GM12865 (cell line): ENCODE measurements around the gene CUL2.
"Not testable (repeated sequence)": the region's sequence is repeated elsewhere in the genome, so short reads cannot be mapped to it uniquely, and the experiment has no call there.

Source experiments
- DNase-seq: peaks from one replicate; pipeline ENCODE4 v3.0.0; 2010; ENCODE audit warnings: low read depth
- H3K4me3 ChIP-seq: 2 replicates; pipeline ENCODE4 v1.5.1; 2011; ENCODE audit warnings: mild to moderate bottlenecking, low read depth, low read length, control low read depth
- TF ChIP-seq, protein P1 (sequence below): IDR thresholded peaks from 2 replicates; pipeline ENCODE4 v1.5.1; 2011; ENCODE audit warnings: low read length, control low read depth, low read depth, inconsistent platforms; ENCODE audit not compliant: insufficient read depth; ENCODE audit errors: missing control alignments

The CUL2 gene

DNA sequence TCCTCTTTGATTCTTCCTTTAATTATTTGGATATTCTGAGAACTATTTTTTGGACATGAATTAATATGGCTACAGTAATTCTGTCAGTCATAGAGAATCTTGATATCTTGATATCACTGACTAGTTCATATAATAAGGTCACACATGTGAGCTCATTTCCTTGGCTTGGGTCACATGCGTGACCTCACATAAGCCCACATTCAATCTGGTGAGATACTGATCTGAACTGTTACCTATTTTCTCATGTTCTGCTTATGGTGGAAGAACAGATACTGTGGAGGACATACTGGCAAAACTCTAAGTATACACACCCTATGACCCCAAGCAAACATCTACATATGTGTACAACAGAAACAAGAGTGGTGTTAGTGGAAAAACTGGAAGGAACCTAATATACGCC is 44.1 kb downstream of the CUL2 start:
- no peak for DNase-seq
- no peak overlapping the region for H3K4me3 ChIP-seq
- TF ChIP-seq, protein P1, sequence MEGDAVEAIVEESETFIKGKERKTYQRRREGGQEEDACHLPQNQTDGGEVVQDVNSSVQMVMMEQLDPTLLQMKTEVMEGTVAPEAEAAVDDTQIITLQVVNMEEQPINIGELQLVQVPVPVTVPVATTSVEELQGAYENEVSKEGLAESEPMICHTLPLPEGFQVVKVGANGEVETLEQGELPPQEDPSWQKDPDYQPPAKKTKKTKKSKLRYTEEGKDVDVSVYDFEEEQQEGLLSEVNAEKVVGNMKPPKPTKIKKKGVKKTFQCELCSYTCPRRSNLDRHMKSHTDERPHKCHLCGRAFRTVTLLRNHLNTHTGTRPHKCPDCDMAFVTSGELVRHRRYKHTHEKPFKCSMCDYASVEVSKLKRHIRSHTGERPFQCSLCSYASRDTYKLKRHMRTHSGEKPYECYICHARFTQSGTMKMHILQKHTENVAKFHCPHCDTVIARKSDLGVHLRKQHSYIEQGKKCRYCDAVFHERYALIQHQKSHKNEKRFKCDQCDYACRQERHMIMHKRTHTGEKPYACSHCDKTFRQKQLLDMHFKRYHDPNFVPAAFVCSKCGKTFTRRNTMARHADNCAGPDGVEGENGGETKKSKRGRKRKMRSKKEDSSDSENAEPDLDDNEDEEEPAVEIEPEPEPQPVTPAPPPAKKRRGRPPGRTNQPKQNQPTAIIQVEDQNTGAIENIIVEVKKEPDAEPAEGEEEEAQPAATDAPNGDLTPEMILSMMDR: no peak

DNA sequence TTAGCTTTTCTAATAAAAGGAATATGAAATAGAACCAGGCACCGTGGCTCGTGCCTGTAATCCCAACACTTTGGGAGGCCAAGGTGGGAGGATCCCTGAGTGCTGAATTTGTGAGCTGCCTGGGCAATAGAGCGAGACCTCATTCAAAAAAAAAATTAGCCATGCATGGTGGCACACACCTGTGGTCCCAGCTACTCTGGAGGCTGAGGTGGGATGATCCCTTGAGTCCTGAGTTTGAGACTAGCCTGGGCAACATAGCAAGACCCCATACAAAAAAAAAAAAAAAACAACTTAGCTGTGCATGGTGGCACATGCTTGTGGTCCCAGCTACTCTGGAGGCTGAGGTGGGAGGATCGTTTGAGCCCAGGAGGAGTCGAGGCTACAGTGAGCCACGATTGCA is 44.9 kb downstream of the CUL2 start:
- not testable (repeated sequence) for DNase-seq

DNA sequence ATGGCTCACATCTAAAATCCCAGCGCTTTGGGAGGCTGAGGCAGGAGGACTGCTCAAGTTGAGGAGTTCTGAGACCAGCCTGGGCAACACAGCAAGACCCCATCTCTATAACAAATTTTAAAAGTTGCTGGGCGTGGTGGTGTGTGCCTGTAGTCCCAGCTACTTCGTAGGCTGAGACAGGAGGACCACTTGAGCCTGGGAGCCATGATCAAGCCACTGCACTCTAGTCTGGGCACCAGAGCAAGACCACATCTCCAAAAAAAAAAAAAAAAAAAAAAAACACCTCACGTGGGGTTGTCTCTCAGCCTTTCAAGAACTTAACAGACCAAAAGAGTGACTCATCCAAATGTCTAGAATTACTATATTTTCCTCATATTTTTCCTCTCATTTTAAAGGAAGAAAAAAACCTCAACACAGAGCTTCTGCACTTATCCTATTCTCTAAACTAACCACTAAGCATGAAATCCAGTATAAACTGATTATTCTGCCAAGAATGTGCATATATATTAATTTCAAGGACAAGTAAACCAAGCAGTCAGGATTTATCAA is 46.3 kb downstream of the CUL2 start:
- TF ChIP-seq, protein P1: no peak
- DNase-seq: no peak
- H3K4me3 ChIP-seq: no peak overlapping the region

More for the DNA sequence above, 44.9 kb downstream of the CUL2 start:
- not testable (repeated sequence) for H3K4me3 ChIP-seq

DNA sequence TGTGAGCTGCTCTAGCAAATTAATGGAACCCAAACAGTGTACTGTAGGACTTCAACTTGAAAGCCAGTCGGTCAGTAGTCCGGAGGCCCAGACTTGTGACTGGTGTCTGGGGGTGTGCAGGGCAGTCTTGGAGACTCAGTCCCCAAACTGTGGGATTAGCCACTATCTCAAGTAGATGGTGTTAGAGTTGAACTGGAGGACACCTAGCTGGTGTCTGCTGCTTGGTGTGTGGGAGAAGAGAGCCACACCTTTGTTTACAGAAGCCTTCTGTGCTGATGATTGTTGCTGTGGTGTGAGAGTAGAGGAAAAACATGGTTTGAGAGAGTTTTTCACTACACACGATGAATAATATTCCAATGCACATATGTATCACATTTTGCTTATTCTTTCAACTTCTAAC is 47.4 kb downstream of the CUL2 start:
- DNase-seq: no peak
- H3K4me3 ChIP-seq: no peak overlapping the region
- TF ChIP-seq, protein P1: no peak

DNA sequence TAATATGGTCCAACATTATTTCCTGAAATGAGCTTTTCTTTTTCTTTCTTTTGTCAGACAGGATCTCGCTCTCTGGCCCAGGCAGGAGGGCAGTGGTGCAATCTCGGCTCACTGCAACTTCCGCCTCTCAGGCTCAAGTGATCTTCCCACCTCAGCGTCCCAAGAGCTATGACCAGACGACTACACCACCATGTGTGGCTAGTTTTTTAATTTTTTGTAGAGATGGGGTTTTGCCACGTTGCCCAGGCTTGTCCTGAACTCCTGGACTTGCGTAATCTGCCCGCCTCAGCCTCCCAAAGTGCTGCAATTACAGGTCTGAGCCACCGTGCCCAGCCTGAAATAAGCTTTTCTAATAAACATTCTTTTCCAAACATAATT is 48.6 kb downstream of the CUL2 start:
- no peak overlapping the region for H3K4me3 ChIP-seq
- TF ChIP-seq, protein P1: no peak
- DNase-seq: no peak

DNA sequence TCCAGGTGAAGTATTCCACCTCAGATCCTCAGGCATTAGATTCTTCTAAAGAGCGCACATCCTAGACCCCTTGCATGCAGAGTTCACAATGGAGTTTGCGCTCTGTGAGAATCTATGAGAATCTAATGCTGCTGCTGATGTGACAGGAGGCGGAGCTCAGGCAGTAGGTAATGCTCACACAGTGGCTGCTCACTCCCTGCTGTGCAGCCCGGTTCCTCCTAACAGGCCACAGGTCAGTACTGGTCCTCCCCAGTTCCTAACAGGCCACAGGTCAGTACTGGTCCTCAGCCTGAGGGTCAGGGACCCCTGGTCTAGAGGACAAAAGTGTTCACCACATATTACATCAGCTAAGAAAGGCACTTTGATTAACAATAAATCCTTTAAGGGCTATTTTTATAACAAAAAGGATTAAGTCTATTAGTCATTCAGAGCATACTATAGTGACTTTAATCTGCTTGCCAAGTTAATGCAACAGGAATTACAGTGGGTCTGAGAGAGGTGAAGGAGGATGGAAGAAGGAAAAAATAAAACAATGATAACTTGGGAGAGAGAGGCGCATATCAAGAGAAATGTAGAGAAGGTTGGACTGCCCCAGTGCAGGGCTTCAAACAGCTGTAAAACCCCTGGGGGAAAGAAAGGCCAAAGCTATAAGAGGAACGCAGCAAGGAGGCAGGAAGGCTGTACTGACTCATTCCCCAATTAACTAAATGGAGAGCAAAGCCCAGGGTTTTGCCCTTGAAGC is 49.2 kb downstream of the CUL2 start:
- no peak overlapping the region for H3K4me3 ChIP-seq
- DNase-seq: no peak
- TF ChIP-seq, protein P1: no peak

DNA sequence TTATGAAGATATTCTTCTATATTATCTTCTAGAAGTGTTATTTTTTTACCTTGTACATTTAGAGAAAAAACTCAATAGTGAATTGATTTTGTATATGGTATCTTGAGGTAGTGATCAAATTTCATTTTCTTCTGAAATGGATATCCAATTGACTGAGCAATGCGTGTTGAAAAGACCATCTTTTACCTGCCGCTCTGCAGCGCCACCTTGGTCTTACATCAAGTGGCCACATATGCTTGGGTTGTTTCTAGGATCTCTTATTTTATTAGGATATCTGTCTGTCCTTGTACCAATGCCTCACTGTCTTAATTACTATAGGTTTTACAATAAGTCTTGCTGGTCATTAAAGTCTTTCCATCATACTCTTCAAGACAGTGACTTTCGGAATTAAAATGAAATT is 53.0 kb downstream of the CUL2 start:
- no peak overlapping the region for H3K4me3 ChIP-seq
- TF ChIP-seq, protein P1: no peak
- no peak for DNase-seq
